NOMO-1 treated with dmso at 0.1 percent for 144 hours (cell line): ENCODE data around the gene KRTAP4-4.
"Not testable (repeated sequence)": the region's sequence is repeated elsewhere in the genome, so short reads cannot be mapped to it uniquely, and the experiment has no call there.

Experiments used
- DNase-seq: peaks from one replicate; lab custom pipeline; 2025; ENCODE audit not compliant: unreplicated experiment; lab: John Stamatoyannopoulos, UW

The KRTAP4-4 gene

DNA sequence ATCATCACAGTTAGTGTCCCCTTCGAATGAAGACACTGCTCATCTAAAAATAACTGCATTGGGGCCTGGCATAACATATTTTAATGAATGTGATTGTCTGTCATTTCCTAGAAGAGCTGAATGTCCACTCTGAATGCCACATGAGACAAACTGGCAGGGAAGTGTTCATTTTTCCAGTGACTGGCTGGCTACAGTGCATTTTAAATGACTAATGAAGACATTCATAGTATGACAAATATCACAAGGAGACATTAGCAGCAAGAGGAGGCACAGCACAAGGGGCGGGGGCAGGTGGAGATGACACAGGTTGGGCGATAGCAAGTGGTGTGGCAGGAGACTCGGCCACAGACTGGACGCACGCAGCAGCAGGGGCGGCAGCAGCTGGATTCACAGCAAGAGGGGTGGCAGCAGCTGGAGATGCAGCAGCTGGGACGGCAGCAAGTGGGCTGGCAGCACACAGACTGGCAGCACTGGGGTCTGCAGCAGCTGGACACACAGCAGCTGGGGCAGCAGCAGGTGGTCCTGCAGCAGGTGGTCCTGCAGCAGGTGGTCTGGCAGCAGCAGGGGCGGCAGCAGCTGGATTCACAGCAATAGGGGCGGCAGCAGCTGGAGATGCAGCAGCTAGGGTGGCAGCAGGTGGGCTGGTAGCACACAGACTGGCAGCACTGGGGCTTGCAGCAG is 11.4 kb downstream of the KRTAP4-4 start:
- DNase-seq, result not testable (repeated sequence)

DNA sequence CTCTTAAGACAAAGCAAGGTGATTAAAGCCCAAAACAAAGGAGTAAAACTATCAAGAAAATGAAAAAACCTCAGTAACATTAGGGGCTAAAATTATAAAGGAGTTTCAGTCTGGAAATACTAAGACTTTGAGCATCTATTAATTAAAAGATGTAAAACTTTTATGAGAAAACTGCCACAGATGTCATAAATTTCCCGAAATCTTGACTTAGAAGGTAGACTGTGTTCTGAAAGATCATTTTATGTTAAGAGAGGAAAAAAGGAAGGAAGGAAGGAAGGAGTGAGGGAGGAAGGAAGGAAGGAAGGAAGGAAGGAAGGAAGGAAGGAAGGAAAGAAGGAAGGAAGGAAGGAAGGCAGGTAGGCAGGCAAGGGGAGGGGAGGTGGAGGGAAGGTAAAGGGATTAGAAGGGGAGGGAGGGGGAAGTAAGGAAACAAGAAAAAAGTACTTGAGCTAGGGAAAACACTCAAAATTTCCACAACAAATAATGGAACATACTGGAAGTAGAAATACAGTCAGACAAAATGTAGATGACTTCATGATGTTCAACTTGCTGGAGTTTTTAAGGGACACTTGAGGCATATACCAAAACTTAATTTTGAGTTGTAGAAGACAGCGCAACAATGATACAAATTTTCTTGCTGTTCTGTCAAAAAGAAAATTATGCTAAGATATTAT is 12.9 kb downstream of the KRTAP4-4 start:
- DNase-seq, result no peak

DNA sequence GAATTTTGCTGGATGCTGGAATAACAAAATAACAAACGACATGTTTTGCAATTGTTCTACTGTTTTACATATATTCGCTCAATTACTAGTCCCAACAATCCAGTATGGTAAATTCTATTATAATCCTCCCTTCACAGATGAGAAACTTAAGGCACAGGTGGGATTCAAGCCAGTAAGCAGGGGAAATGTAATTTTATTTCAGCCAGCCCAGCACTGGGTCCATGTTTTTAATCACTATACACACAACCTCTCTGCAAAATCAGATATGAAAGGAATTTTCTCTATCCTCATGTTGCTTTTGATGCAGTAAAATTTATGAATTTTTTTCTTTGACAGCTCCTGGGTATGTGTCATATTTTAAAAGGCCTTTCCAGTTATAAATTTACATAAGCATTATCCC is 15.3 kb downstream of the KRTAP4-4 start:
- DNase-seq, result no peak

DNA sequence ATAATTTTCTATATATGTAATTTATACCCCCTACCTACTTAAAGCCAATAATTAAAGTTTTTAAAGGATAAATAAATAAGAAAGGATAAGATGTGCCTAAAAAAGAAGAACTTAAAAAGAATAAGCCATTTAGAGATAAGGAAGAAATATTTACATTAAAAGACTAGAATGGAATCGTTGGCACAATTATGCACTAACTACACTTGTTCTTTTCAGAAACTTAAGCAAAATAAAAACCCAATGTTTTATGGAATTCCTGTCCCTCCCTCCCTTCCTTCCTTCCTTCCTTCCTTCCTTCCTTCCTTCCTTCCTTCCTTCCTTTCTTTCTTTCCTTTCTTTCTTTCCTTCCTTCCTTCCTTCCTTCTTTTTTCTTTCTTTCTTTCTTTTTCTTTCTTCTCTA is 15.7 kb downstream of the KRTAP4-4 start:
- DNase-seq, result no peak

DNA sequence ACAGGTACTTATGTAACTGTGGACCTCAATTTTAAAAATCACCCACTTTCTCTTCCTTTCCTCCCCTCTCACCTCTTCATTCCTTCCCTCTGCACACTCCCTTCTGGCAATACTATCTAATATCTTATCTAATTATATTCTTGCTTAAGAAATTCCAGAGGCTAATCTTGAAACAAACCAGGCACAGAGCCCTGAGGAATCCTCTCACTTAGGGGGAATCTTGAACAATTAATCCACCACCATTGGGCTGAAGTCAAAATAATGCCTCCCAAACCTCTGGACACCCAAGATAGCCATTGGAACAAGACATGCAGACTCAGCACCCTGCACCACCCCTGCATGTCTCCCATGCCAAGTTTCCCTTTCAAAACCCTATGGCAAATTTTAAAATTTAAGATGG is 19.2 kb downstream of the KRTAP4-4 start:
- no peak for DNase-seq

DNA sequence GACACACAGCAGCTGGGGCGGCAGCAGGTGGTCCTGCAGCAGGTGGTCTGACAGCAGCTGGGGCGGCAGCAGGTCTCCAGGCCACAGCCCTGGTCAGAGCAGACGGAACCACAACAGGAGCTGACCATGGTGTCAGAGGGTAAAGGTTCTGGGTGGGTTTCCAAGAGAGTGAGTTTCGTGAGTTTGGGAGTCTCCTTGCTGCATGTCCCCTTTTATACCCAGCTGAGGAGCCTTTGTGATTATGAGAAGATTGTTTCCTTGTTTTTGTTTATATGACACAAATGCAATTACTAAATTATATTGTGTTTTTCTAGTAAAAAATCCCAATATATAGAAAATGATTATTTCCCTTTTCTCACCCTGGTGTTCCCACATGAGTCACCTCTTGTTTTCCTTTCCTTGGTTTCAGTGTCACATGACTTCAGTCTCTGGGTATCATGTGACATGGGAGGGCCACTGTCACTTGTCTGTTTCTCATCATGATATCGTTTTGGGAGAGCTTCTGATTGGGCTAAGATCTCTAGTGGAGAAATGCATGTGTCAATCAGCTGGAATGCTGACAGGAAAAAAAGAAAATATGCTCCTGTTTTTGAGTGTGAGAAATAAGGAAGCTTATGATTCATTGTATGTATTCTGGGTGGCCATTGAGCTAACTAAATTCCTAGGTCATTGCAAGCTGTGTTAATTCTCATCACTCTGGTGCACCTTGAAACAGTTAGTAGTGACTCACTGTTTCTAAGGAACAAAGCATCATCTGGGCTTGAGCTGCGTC is 20.0 kb downstream of the KRTAP4-4 start, which contains the start of gene KRTAP4-6:
KRTAP4-6 (minus strand) TSS at position 185 of the 772 bp plus-strand sequence; CDS start at position 128, 57 bp downstream.
- no peak for DNase-seq

DNA sequence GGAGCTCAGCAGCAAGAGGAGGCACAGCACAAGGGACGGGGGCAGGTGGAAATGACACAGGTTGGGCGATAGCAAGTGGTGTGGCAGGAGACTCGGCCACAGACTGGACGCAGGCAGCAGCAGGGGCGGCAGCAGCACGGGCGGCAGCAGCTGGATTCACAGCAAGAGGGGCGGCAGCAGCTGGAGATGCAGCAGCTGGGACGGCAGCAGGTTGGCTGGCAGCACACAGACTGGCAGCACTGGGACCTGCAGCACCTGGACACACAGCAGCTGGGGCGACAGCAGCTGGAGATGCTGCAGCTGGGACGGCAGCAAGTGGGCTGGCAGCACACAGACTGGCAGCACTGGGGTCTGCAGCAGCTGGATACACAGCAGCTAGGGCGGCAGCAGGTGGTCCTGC is 20.7 kb downstream of the KRTAP4-4 start:
- not testable (repeated sequence) for DNase-seq

DNA sequence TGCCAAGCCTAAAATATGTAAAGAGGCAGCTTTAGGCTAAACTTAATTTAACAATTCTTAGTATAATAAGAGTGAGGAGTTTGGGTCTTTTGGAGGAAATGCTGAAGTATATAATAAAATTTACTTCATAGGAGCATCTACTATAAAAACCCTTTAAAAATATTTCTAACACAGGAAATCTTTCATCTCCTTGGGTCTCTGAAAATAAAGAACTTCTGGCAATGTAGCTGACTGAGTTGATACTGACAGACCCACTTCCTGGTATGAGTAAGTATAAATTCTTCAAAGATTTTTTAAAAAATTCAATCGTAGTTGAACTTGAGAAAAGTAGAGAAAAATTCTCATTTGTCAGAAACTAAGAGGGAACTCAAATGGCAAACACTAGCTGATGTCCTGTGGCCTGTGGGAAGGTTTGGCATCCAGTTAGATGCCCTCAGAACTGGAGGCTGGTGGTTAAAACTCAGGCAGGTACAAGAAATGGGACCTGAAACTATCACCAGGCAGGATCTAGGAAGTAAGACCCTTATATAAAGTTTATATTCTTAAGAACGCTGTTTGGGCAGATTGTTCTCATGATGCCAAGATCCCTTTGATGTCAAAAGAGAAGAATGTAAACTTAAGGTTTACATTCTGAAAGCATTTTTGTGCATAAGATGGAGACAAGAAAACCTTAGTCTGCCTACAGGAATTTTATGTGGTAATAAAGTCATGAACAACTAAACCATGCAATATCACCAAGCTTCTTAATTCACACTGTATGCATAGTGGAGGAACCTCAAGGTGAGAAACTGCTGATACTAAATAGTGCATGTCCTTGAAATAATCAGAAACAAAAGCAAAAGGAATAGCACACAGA is 26.4 kb downstream of the KRTAP4-4 start:
- no peak for DNase-seq

DNA sequence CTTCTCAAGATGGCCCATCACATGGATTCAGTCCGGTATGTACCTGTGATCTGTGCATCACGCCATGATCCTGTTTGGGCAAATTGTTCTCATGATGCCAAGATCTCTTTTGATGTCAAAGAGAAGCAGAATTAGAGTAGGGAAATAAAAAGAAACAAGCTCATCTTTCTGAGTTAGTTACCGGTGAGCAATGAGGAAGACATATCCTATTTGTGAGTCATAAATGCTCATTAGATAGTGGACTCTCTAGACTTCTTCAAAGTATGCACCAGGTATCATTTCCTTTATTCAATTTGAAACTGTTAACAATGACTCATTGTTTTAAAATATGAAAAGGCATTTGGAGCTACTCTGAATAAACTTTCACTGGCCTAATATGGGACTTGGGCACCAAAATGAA is 28.6 kb downstream of the KRTAP4-4 start:
- DNase-seq, result no peak

DNA sequence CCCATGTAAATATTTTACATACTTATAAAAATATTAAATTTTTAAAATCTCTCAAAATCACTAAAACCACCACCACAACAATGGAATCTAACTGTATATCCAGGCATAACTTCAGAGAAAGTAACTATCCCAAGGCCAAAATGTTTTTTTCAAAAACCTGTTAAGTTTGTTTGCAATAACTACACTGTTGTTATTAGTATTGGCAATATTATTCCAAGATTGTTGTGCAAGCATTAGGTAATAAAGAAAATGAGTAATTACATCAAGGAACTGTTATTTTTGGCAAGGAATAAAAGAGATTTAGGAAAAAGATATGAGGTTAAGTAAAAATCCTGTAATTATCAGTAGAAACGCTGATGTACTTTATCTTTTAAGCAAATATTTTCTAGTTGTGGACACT is 33.2 kb downstream of the KRTAP4-4 start:
- DNase-seq, result no peak

DNA sequence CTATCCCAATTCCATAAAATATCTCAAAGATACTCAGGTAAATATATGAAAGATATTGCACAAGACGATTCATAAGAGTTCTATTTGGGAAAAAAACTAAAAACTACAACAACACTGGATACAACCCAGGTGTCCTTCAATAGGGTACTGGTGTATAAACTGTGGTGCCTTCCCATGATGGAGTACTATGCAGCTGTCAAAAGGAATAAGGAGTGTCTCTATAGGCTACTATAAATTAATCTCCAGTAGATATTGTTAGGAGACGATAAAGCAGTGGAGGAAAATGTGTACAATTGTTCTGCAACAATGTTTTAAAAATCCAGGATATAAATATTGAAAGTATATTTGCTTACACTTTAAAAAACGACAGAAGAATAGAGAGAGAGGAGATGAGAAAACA is 34.1 kb downstream of the KRTAP4-4 start:
- no peak for DNase-seq

DNA sequence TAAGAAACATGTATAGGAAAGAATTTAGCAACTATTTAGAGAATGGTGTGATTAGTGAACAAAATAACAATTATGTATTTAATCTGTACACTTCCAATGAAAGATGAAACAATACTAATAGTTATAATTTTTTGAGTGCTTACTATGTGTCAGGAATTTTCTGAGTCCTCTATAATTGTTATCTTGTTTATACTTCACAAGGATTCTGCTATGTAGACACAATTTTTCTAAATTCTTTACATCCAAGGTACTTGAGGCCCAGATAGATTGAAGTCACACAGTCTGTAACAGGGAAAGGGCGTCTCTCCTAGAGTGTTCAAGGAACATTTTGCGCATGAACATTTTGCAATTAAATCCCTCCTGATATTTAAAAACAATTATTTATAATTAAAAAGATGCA is 35.5 kb downstream of the KRTAP4-4 start:
- no peak for DNase-seq

DNA sequence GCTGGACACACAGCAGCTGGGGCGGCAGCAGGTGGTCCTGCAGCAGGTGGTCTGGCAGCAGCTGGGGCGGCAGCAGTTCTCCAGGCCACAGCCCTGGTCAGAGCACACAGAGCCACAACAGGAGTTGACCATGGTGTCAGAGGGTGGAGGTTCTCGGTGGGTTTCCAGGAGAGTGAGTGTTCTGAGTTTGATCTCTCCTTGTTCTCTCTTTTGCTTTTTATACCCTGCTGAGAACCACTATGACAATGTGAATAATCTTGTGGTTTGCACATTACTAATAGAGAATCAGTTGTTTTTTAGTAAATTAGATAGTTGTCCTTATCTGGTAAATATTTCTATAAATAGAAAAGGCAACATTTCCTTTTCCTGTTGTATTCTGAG is 36.6 kb downstream of the KRTAP4-4 start, which contains the start of gene KRTAP4-12:
KRTAP4-12 (minus strand) TSS at position 192 of the 381 bp plus-strand sequence; CDS start at position 132, 60 bp downstream.
- DNase-seq, result not testable (repeated sequence)

DNA sequence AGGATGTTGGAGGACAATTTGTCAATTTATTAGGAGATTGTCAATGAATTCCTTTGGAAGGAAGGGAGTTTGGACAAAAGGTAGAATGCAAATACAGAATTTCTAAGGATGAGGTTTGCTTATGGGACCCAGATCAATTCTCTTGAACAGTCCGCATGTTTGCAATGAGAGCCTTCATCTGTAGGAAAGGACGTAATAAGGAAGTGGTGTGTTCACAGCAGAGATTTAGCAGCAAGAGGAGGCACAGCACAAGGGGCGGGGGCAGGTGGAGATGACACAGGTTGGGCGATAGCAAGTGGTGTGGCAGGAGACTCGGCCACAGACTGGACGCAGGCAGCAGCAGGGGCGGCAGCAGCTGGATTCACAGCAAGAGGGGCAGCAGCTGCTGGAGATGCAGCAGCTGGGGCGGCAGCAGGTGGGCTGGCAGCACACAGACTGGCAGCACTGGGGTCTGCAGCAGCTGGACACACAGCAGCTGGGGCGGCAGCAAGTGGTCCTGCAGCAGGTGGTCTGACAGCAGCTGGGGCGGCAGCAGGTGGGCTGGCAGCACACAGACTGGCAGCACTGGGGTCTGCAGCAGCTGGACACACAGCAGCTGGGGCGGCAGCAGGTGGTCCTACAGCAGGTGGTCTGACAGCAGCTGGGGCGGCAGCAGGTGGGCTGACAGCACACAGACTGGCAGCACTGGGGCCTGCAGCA is 37.1 kb downstream of the KRTAP4-4 start:
- DNase-seq, result not testable (repeated sequence)

DNA sequence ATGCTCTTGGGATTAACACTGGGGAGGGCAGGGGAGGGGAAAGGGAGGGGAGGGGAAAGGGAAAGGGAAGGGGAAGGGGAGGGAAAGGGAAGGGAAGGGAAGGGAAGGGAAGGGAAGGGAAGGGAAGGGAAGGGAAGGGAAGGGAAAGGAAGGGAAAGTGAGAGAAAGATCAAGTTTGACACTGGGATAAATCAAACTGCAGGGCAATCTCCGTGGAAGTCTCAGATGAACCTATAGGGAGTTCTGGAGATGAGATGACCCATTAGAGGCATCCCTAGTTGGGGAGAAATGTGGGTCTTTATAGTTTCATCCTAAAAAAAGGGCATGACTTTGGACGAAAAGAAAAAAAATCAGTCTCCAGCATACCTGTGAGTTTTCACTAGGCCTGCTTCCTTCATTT is 38.8 kb downstream of the KRTAP4-4 start:
- no peak for DNase-seq

DNA sequence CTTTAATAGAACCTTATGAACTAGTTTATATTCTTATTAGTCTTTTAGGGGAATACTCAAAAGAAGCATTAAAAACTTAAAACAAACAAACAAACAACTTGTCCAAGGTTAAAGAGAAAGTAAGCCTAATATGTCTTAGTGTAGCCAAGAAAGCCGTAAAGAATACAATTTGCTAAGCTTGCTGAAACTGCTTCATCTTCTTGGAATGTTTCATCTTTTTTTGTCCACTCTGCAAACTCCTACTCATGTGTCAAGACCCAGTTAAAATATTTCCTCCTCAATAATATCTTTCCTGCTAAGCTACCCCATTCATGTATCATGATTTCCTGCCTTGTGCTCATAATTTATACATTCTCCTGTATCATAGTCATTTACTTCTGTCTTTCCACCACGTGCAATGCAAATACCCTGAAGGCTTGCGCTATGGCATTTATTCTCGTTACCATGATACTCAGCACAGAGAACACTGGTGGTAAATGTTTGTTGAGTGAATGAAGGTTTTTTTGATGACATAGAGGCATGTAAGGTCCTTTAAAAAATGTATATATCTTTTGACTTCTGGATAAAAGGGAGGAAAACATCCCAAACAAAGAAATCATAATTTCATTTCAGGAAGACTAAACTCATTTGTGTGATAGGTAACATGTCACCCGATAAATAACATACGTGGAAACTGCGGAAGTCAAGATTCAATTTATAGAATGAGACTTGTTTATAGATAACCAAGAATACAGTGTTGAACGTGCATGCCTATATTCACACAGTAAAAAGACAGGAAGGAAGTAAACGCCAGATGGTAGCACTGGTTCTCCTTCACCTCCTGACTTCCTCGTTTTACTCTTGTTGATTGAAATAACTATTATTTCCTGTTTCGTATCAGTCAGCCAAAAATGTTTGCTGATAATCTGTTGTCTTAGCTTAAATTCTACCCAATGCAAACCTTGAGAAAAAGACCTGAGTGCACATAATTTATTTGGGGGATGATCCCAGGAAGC is 40.6 kb downstream of the KRTAP4-4 start:
- DNase-seq, result not testable (repeated sequence)

DNA sequence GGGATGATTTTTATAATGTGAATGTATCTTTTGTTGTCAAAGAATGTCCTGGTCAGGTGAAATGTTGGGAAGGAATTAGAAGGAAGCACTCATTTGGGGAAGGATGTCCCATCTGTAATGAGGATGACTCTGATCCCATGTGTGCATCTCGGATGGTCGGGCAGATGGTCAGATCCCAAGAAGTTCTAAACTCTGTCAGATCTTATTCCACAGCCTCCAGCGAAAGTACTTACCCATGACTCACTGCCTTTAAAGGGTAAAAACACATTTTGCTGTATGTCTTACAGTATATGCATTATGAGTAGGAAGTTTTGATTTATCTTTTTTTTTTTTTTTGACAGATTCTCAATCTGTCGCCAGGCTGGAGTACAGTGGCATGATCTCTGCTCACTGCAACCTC is 41.8 kb downstream of the KRTAP4-4 start:
- DNase-seq, result no peak

DNA sequence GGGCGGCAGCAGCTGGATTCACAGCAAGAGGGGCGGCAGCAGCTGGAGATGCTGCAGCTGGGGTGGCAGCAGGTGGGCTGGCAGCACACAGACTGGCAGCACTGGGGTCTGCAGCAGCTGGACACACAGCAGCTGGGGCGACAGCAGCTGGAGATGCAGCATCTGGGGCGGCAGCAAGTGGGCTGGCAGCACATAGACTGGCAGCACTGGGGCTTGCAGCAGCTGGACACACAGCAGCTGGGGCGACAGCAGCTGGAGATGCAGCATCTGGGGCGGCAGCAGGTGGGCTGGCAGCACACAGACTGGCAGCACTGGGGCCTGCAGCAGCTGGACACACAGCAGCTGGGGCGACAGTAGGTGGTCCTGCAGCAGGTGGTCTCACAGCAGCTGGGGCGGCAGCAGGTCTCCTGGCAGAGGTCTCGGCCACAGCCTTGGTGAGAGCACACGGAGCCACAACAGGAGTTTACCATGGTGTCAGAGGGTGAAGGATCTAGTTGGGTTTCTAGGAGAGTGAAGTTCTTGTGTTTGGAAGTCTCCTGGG is 42.6 kb downstream of the KRTAP4-4 start, which contains the start of gene KRTAP4-11:
KRTAP4-11 (minus strand) TSS at position 528 of the 541 bp plus-strand sequence; CDS start at position 470, 58 bp downstream.
- not testable (repeated sequence) for DNase-seq

DNA sequence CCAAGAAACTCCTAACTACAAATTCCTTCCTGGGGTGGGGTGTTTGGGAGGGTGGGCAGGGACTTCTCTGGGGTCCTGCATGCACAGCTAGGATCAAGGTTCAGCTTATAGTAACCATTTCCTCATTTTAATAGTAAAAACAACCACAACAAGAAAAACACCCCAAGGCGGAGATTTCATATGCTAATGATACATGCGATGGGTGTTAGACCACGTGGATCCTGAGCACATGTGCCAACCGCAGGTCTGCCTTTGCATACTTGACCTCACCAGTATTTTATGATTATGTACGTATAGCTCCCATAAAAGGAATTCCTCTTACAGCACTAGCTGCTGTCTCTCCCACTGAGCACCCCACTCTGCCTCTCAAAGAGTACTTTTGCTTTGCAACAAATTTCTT is 44.3 kb downstream of the KRTAP4-4 start:
- DNase-seq, result peak; percentile 56
